ENCODE data around the gene NXN.

The NXN gene

GRCh38 chr17:1006054-1006453, 26.5 kb upstream of the NXN start:
- TF ChIP-seq CTCF (IDR thresholded peaks at IDR 0.05) (no peak), ZFX (IDR thresholded peaks at IDR 0.05; ENCODE audit: borderline replicate concordance) (no peak)
- no peak overlapping the region for H3K27ac ChIP-seq

- H3K27ac ChIP-seq: no peak overlapping the region
- TF ChIP-seq CTCF (IDR thresholded peaks at IDR 0.05) (no peak), ZFX (IDR thresholded peaks at IDR 0.05; ENCODE audit: borderline replicate concordance) (no peak)
These were observed 25.9 kb upstream of the NXN start for GRCh38 chr17:1005361-1005946.

- H3K27ac ChIP-seq: no peak overlapping the region
These were observed 25.3 kb upstream of the NXN start for GRCh38 chr17:1004769-1005295.

GRCh38 chr17:1003972-1004768, 24.6 kb upstream of the NXN start:
- TF ChIP-seq ZFX (IDR thresholded peaks at IDR 0.05; ENCODE audit: borderline replicate concordance): no peak
- TF ChIP-seq CTCF (IDR thresholded peaks at IDR 0.05): no peak
- H3K27ac ChIP-seq: no peak overlapping the region; the same call in 1 of the 2 replicates

More at GRCh38 chr17:1004769-1005295, 25.3 kb upstream of the NXN start:
- TF ChIP-seq CTCF (IDR thresholded peaks at IDR 0.05) (no peak), ZFX (IDR thresholded peaks at IDR 0.05; ENCODE audit: borderline replicate concordance) (no peak)

- no peak overlapping the region; the same call in 1 of the 2 replicates for H3K27ac ChIP-seq
- no peak for TF ChIP-seq CTCF (IDR thresholded peaks at IDR 0.05)
- TF ChIP-seq ZFX (IDR thresholded peaks at IDR 0.05; ENCODE audit: borderline replicate concordance): no peak
These were observed 24.0 kb upstream of the NXN start for GRCh38 chr17:1003633-1003971.

- TF ChIP-seq CTCF (IDR thresholded peaks at IDR 0.05) (no peak), ZFX (IDR thresholded peaks at IDR 0.05; ENCODE audit: borderline replicate concordance) (no peak)
- peak overlapping the region; percentile 8; the same call in 1 of the 2 replicates for H3K27ac ChIP-seq
These were observed 23.4 kb upstream of the NXN start for GRCh38 chr17:1002771-1003555.
